HG02623 (cell line): ENCODE measurements around the gene DDX1.
"Not testable (repeated sequence)": the region's sequence is repeated elsewhere in the genome, so short reads cannot be mapped to it uniquely, and the experiment has no call there.

ENCODE experiments used
- ATAC-seq: cut with Tn5 transposase; IDR thresholded peaks from one replicate; pipeline ENCODE4 v1.9.1; 2021; ENCODE audit warnings: moderate library complexity; ENCODE audit not compliant: unreplicated experiment

DDX1 gene

GRCh38 chr2:15672961-15673918 lies 81.6 kb downstream of the DDX1 start:
- no peak for ATAC-seq

DNA sequence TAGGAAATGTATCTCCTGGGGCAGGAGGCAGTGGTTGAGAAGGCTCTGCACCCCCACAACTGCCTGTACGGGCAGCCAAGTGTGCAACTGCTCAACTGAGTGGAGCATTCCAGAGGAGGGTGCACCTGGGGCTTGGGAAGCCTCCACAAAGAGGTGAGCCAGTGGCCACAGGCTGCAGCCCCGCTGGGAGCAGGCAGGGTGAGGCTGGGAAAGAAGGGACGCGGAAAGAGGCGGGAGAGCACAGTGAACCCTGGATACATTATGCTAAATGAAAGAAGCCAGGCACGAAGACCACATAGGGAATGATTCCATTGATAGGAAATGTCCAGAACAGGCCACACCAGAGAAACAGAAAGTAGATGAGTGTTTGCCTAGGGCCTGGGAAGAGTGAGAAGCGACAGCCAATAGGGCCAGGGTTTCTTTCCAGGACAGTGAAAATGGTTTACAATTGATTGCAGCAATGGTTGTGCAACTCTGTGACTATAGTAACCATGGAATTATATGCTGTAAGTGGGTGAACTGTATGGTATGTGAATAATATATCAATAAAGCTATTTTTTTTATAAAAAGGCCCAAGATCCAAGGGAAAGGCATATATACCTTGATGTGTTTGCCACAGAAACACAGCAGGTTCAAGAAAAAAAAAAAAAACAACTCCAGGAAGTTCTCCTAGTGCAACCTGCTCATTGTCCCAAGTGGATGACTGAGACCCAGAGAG lies 82.4 kb downstream of the DDX1 start:
- ATAC-seq: no peak

DNA sequence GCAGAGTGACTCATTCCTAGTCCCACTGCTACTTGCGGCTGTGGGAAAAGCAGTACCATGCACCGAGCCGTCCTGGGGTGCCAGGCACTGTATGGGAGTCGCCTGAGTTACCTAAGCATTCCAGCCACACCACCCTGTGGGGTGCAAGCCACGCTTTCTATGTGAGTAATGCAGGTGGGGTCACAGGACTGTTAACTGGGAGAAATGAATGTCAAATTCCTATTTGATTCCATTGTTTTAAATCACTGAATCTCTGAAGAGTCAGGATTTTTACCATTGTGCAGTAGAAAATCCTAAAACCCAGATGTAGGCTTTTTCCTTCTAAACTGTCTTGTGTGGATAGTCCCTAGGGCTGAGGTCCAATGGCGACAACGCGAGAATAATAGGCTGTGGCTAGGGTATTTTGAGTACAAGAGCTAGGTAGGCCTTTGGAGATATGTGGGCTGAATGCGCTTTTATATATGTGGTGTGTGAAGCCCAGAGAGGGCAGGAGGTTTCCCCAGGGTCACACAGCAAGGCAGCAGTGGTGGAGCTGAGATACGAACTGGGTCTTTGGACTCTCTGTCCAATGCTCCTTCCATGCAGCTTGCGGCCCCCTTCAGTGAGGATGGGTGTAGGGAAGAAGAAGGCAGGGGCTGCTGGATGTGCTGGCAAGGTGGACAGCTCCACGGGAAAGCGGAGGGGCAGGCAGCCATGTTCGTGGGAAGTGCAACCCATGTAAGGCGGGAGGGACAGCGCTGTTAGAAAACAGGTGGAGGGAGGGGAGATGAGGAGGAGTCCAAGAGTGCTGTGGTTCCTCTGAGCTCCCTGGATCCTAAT lies 83.2 kb downstream of the DDX1 start:
- no peak for ATAC-seq

DNA sequence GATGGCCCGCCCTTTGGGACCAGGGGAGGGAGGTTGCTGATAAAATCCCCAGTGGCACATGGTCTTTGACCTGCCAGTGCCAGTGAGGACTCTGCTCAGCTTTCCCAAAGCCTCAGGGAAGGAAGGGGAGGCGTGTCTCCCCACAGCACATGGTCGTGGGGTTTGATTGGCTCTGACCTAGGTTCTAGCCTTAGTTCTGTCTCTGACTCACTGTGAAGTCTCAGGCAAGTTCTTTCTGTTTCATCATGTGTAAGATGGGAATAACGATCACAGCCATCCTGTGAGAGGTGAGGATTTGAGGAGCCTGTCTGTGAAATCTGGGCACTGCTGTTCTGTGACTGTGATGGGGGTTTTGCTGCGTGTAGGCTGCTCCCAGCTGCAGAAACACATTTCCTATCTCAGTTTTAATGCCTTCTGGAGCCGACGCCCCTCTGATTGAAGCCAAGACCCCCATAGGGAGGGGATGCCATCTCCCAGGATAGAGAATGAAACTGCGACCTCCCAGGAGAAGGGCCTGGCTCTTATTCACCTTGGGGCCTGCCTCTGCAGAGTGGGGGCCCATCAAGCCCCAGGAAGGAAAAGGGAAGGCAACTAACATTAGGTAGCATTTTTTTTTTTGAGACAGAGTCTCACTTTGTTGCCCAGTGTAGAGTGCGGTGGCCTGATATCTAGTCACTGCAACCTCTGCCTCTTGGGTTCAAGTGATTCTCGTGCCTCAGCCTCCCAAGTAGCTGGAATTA lies 84.0 kb downstream of the DDX1 start:
- no peak for ATAC-seq

DNA sequence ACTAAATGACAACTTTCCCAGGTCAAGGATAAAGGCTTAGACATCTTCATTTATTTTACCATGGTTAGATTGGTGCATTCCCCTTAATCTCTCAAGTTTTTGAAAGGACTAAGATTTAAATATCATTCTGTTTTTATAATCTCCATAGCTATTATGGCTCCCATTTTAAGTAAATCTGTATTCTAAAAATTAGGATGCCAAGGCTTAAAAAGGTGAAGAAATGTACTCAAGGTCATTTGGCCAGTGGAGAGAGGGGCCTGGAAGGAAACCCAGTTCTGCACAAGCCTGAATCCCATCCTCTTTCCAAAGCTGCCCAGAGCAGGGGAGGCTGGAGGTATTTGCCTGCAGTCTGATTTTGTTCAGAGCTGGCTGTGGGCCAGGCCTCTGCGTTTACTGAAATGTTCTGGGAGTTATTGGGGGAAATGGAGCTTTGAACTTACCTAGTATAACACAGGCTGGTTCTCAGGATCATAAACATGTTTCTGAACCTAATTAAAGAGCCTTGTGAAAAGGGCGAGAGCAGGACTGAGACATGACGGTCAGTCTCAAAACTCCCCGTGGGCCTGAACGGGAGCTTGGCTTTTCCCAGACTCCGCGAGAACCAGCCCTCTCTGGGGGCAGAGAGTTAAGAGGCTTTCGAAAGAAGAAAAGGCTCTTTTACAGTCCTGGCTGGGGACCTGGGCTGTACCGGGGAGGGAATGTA lies 85.6 kb downstream of the DDX1 start:
- no peak for ATAC-seq

GRCh38 chr2:15678346-15678745 lies 86.7 kb downstream of the DDX1 start:
- ATAC-seq: no peak

DNA sequence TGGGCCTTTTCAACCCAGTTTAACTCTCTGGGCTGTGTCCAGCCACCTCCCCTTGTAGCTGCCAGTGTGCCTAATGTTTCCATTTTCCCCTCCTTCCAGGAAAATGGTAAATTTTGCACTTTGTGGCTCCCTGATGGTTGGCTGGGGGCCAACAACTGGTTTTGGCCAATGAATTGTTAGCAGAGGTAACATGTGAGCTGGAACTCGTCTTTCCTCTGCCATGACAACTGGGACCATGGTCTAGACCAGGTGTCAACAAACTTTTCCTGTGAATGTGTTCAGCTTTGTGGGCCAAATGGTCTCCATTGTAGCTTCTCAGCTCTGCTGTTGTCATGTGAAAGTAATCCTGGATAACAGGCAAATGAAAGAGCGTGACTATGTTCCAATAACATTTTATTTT lies 87.2 kb downstream of the DDX1 start:
- no peak for ATAC-seq

DNA sequence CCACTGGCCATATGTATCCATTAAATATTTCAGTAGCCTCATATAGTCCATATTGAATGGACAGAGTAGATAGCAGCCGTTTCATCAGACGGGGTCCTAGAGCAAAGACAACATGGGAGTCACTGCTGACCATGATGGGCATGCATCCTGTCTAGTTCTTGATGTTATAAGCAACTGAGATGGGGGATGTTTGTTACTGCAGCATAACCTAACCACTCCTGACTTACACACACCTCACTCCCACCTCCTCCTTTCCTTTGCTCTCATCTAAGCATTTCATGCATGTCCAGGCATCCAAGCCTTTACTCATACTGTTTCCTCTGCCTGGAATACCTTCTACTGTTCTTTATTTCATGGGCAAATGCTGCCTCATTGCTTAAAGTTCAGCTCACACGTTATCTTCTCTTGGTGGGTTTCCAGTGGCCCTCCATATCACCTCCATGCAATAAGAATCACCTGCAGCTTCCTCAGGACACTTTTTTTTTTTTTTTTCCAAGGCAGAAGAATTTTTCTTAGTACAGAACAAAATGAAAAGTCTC lies 87.8 kb downstream of the DDX1 start:
- ATAC-seq: no peak

DNA sequence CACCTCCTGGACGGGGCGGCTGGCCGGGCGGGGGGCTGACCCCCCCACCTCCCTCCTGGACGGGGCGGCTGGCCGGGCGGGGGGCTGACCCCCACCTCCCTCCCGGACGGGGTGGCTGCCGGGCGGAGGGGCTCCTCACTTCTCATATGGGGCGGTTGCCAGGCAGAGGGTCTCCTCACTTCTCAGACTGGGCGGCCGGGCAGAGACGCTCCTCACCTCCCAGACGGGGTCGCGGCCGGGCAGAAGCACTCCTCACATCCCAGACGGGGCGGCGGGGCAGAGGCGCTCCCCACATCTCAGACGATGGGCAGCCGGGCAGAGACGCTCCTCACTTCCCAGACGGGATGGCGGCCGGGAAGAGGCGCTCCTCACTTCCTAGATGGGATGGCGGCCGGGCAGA lies 88.5 kb downstream of the DDX1 start:
- not testable (repeated sequence) for ATAC-seq
